Body of pancreas (tissue), 4 donors: ENCODE data around the gene ENPP3. TPM values are rescaled to one million over a fixed set of nuclear protein-coding genes. Genes with fewer than 3 reads are reported as not detected.

Source experiments
- ATAC-seq: fragments of 150-250 bp; one replicate; pipeline ENCODE4 v1.9.1; 2016
- DNase-seq, 4 donors: peaks; one replicate each; pipeline ENCODE4 v3.0.0-alpha.2; 2019
- H3K27ac ChIP-seq, 4 donors: fragments of 200-600 bp; sonication (generic); 1 replicate in 3 of 4; 2 replicates in 1 of 4; pipeline versions ENCODE4 v1.5.1 to v1.6.1; 2016 to 2019; ENCODE audit warnings: mild to moderate bottlenecking in 1 of 4, mixed read lengths in 1 of 4, moderate library complexity in 1 of 4
- H3K27me3 ChIP-seq, 2 donors: fragments of 200-600 bp; sonication (generic); one replicate each; pipeline ENCODE4 v1.6.0; 2016; ENCODE audit warnings: mild to moderate bottlenecking in 1 of 2
- H3K36me3 ChIP-seq, 2 donors: fragments of 200-600 bp; sonication (generic); replicated peaks in 1 of 2; 2 replicates each; pipeline ENCODE4 v1.5.1; 2016; ENCODE audit warnings: low read depth in 2 of 2; ENCODE audit not compliant: insufficient read depth in 1 of 2
- H3K4me1 ChIP-seq: fragments of 200-600 bp; sonication (generic); one replicate; pipeline ENCODE4 v1.6.0; 2016
- H3K4me3 ChIP-seq, 2 donors: fragments of 200-600 bp; sonication (generic); 1 replicate in 1 of 2; 2 replicates in 1 of 2; pipeline ENCODE4 v1.5.1; 2016 to 2019
- H3K9me3 ChIP-seq, 3 donors: fragments of 200-600 bp; sonication (generic); 1 replicate in 2 of 3; 2 replicates in 1 of 3; pipeline ENCODE4 v1.5.1; 2016
- POLR2A ChIP-seq, 3 donors: fragments of 450-650 bp; IDR thresholded peaks; one replicate each; pipeline ENCODE4 v1.6.1; 2016; ENCODE audit warnings: antibody characterized with exemption in 3 of 3, mild to moderate bottlenecking in 2 of 3
- WGBS, 2 donors: methylation state at CpG; one replicate each; pipeline ENCODE4 v1.1.5; 2017; 5-methylcytosine and 5-hydroxymethylcytosine counted together
- intact Hi-C: fragments of 100-400 bp; cut with DNase I; formaldehyde crosslinking; loops from one replicate; pipeline ENCODE4 v1.15.1; 2023
- total RNA-seq, 2 donors: library from RNA; depleted of rRNA; stranded (reverse); fragments of >200 nt; gene quantifications; one replicate each; pipeline ENCODE4 v1.1.0, GENCODE V29; 2016
- TF ChIP-seq, protein P1 (sequence below), 7 experiments: fragments of 450-650 bp in 4 of 7; fragments of 200-600 bp in 3 of 7; sonication (generic) in 3 of 7; IDR thresholded peaks; one replicate each; pipeline ENCODE4 v1.5.1; 2016 to 2019; ENCODE audit warnings: antibody characterized with exemption in 7 of 7

The ENPP3 gene
- total RNA-seq, 2 donors from 2014 or later, result 0.26 TPM; not detected in 1

DNA sequence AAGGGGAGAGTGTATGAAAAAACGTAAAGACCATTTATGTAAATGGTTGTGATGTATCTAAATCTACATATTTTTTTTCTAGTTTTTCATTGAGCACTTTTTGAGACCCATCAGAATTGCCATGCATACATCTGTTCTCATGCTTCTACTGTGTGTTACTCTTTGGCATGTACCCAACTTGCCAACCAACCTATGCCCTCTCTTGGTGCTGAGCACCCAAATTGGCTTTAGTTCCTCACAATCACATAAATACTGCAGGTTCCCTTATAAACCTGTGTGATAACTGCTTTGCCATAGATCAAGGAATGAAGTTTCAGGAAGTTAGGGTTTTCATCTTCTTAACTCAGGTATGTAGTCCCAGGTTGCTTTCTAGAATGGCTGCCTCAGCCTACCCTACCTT is 7.8 kb downstream of the ENPP3 start:
- no peak overlapping the region for H3K27ac ChIP-seq
- no peak for DNase-seq
- no peaks in the 10 kb centered on the region for H3K27me3 ChIP-seq
- intact Hi-C loops, result no loop called here
- whole genome bisulfite sequencing, 2 donors, result 59 to 61% methylated on average over 1 of the region's 1 CpG
- no peak overlapping the region for H3K4me3 ChIP-seq
- H3K4me1 ChIP-seq, result no peaks in the 10 kb centered on the region
- no peak for ATAC-seq
- no peak for TF ChIP-seq POLR2A (IDR thresholded peaks at IDR 0.05)
- TF ChIP-seq, protein P1, sequence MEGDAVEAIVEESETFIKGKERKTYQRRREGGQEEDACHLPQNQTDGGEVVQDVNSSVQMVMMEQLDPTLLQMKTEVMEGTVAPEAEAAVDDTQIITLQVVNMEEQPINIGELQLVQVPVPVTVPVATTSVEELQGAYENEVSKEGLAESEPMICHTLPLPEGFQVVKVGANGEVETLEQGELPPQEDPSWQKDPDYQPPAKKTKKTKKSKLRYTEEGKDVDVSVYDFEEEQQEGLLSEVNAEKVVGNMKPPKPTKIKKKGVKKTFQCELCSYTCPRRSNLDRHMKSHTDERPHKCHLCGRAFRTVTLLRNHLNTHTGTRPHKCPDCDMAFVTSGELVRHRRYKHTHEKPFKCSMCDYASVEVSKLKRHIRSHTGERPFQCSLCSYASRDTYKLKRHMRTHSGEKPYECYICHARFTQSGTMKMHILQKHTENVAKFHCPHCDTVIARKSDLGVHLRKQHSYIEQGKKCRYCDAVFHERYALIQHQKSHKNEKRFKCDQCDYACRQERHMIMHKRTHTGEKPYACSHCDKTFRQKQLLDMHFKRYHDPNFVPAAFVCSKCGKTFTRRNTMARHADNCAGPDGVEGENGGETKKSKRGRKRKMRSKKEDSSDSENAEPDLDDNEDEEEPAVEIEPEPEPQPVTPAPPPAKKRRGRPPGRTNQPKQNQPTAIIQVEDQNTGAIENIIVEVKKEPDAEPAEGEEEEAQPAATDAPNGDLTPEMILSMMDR (IDR thresholded peaks at IDR 0.05), result no peak
- H3K36me3 ChIP-seq, result no peaks in the 10 kb centered on the region
- no peaks in the 10 kb centered on the region for H3K9me3 ChIP-seq

DNA sequence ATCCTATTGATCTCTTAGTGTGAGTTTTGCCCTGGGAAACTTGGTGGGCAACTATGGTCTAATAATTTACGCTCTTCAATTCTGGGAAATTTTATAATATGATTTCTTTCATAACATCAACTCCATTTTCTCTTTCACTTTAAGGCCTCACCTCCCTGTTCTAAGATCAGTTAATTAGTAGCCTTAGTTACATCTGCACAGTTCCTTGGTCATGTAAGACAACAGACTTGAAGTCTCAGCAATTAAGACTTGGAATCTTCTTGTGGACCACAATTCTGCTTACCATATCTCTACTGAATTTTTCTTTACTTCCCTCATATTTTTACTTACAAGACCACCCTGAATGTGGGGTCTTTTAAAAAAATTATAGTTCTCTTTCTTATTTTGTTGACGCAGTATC is 8.7 kb downstream of the ENPP3 start:
- ATAC-seq, result no peak
- H3K36me3 ChIP-seq, result no peaks in the 10 kb centered on the region
- DNase-seq, result no peak
- H3K27me3 ChIP-seq, result no peaks in the 10 kb centered on the region
- H3K27ac ChIP-seq, result no peak overlapping the region
- TF ChIP-seq, protein P1 (IDR thresholded peaks at IDR 0.05), result no peak
- no peak for TF ChIP-seq POLR2A (IDR thresholded peaks at IDR 0.05)
- H3K4me1 ChIP-seq, result no peaks in the 10 kb centered on the region
- intact Hi-C loops, result no loop called here
- 80 to 96% methylated on average over 2 of the region's 2 CpGs for WGBS, 2 donors
- H3K9me3 ChIP-seq, result no peaks in the 10 kb centered on the region
- no peak overlapping the region for H3K4me3 ChIP-seq

DNA sequence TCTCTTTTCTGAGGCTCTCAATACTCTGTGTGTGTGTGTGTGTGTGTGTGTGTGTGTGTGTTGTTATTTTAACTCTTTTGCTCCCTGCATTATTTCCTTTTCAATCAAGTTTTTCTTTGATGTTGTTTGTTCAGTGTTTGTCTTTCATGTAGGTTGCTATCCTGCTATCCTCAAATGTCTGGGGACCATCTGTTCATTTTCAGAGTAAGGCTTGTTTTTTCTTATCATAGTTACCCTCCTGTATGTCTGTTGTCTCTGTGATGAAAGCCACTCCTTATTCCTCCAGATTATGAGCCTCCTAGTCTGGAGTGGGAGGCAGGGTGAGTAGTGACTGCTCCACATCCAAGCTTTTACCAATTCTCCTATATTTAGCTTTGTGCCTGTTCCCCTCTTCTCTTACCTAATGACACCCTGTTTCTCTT is 9.2 kb downstream of the ENPP3 start:
- ATAC-seq, result no peak
- intact Hi-C loops, result no loop called here
- no peaks in the 10 kb centered on the region for H3K36me3 ChIP-seq
- peaks cover 4% of the 10 kb centered on the region for H3K4me1 ChIP-seq
- no peak overlapping the region for H3K4me3 ChIP-seq
- no peaks in the 10 kb centered on the region for H3K27me3 ChIP-seq
- H3K9me3 ChIP-seq, result no peaks in the 10 kb centered on the region
- no peak for DNase-seq
- no peak overlapping the region for H3K27ac ChIP-seq
- no peak for TF ChIP-seq POLR2A (IDR thresholded peaks at IDR 0.05)
- TF ChIP-seq, protein P1 (IDR thresholded peaks at IDR 0.05), result no peak

DNA sequence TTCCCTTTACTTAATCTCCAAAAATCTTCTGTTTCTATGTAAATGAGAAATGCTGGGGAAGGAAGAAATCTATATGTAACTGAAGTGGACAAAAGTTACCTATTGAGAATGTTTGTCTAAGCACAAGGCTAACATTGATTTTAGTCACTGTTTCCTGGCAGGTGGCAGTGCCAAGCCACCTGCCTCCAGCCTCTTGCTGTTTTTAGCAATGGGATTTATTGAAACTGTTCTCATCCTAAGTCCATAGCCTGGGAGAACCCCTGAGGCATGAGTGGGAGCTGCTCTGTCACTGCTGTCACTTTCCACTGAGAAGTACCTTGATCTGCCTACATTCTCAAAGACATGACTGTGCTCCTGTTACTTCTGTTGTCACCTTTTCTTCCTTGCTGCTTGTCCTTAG is 14.7 kb downstream of the ENPP3 start:
- Histone ChIP-seq H3K27ac (no peak overlapping the region), H3K4me1 (peaks cover 17% of the 10 kb centered on the region), H3K36me3 (no peaks in the 10 kb centered on the region), H3K4me3 (no peak overlapping the region), H3K27me3 (no peaks in the 10 kb centered on the region), H3K9me3 (no peaks in the 10 kb centered on the region)
- peak; percentile 50 for ATAC-seq
- DNase-seq, result peak in 3 of 4 donors; percentile 18 to 43 (median 20)
- no peak for TF ChIP-seq POLR2A (IDR thresholded peaks at IDR 0.05)
- TF ChIP-seq, protein P1 (IDR thresholded peaks at IDR 0.05), result no peak
- intact Hi-C loops, result no loop called here

DNA sequence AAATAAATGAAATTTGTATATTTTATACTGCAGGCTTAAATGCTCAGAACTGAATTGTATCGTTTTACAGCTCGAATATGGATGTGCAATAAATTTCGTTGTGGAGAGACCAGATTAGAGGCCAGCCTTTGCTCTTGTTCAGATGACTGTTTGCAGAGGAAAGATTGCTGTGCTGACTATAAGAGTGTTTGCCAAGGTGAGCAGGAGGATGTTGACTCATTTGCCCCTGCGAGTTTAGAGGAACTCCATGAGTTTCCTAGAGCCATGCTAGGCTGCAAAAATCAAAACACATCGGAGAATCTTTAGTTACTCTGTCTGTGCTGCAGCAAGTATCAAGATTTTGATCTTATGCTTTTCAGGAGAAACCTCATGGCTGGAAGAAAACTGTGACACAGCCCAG is 15.4 kb downstream of the ENPP3 start:
- intact Hi-C loops, result no loop called here
- Histone ChIP-seq H3K36me3 (no peaks in the 10 kb centered on the region), H3K27ac (no peak overlapping the region), H3K4me3 (no peak overlapping the region), H3K9me3 (no peaks in the 10 kb centered on the region), H3K4me1 (peaks cover 17% of the 10 kb centered on the region), H3K27me3 (no peaks in the 10 kb centered on the region)
- ATAC-seq, result no peak
- WGBS, 2 donors, result 25 to 39% methylated on average over 5 of the region's 5 CpGs
- TF ChIP-seq POLR2A (IDR thresholded peaks at IDR 0.05), result no peak
- TF ChIP-seq, protein P1 (IDR thresholded peaks at IDR 0.05), result no peak
- DNase-seq, result no peak
